ENCODE measurements around the gene SYT15.
"Not testable (repeated sequence)": the region's sequence is repeated elsewhere in the genome, so short reads cannot be mapped to it uniquely, and the experiment has no call there.

SYT15 gene

GRCh38 chr10:46578474-46579178, at the start of gene SYT15:
SYT15 (plus strand) TSS chr10:46579128; CDS start chr10:46579169, 41 bp downstream.
- not testable (repeated sequence) for DNase-seq

GRCh38 chr10:46529742-46530141, 49.2 kb upstream of the SYT15 start:
- not testable (repeated sequence) for DNase-seq

GRCh38 chr10:46530249-46531186, 48.4 kb upstream of the SYT15 start:
- no peak for DNase-seq

GRCh38 chr10:46532256-46532655, 46.7 kb upstream of the SYT15 start:
- DNase-seq, result not testable (repeated sequence)

- DNase-seq, result no peak
These were observed 44.0 kb upstream of the SYT15 start for GRCh38 chr10:46534828-46535524.

GRCh38 chr10:46536171-46536570, 42.8 kb upstream of the SYT15 start:
- DNase-seq, result no peak

- DNase-seq, result no peak
These were observed 42.1 kb upstream of the SYT15 start for GRCh38 chr10:46536781-46537180.

GRCh38 chr10:46537309-46537708, 41.6 kb upstream of the SYT15 start:
- DNase-seq, result no peak

GRCh38 chr10:46538155-46538554, 40.8 kb upstream of the SYT15 start:
- DNase-seq, result no peak

GRCh38 chr10:46538717-46539426, 40.1 kb upstream of the SYT15 start:
- DNase-seq, result no peak

GRCh38 chr10:46539596-46540411, 39.1 kb upstream of the SYT15 start:
- no peak for DNase-seq

GRCh38 chr10:46540412-46541016, 38.4 kb upstream of the SYT15 start:
- no peak for DNase-seq

- no peak for DNase-seq
These were observed 37.8 kb upstream of the SYT15 start for GRCh38 chr10:46541017-46541661.

- DNase-seq, result no peak
These were observed 37.0 kb upstream of the SYT15 start for GRCh38 chr10:46541735-46542566.

GRCh38 chr10:46542567-46543465, 36.1 kb upstream of the SYT15 start:
- DNase-seq, result no peak

GRCh38 chr10:46543466-46544377, 35.2 kb upstream of the SYT15 start:
- no peak for DNase-seq

Data from C1 segment of cervical spinal cord (tissue), 14 donors.